DMS53 treated with DMSO at 0.1 percent for 48 hours (cell line): Measurements from ENCODE around the gene CNOT1.
"Not testable (repeated sequence)": the region's sequence is repeated elsewhere in the genome, so short reads cannot be mapped to it uniquely, and the experiment has no call there.

Source experiments
- DNase-seq: peaks from one replicate; lab custom pipeline; 2025; ENCODE audit not compliant: unreplicated experiment; lab: John Stamatoyannopoulos, UW

CNOT1 gene

GRCh38 chr16:58638148-58639036, 8.8 kb upstream of the CNOT1 start:
- DNase-seq, result no peak

- not testable (repeated sequence) for DNase-seq
Measured at GRCh38 chr16:58637021-58637420, 7.4 kb upstream of the CNOT1 start.

- no peak for DNase-seq
Measured at GRCh38 chr16:58636466-58636865, 6.8 kb upstream of the CNOT1 start.

GRCh38 chr16:58635502-58635901, 5.9 kb upstream of the CNOT1 start:
- no peak for DNase-seq

- DNase-seq, result no peak
Measured at GRCh38 chr16:58634265-58634802, 4.7 kb upstream of the CNOT1 start.

- DNase-seq, result no peak
Measured at GRCh38 chr16:58628845-58629732, 537 bp downstream of the CNOT1 start.

GRCh38 chr16:58624209-58624608, 5.4 kb downstream of the CNOT1 start:
- no peak for DNase-seq

GRCh38 chr16:58620396-58620795, 9.2 kb downstream of the CNOT1 start:
- no peak for DNase-seq

- DNase-seq, result no peak
Measured at GRCh38 chr16:58615280-58615679, 14.3 kb downstream of the CNOT1 start.

GRCh38 chr16:58614860-58615259, 14.8 kb downstream of the CNOT1 start:
- no peak for DNase-seq

- no peak for DNase-seq
Measured at GRCh38 chr16:58614212-58614611, 15.4 kb downstream of the CNOT1 start.

GRCh38 chr16:58612965-58613364, 16.7 kb downstream of the CNOT1 start:
- not testable (repeated sequence) for DNase-seq

- no peak for DNase-seq
Measured at GRCh38 chr16:58608601-58609136, 21.0 kb downstream of the CNOT1 start.

GRCh38 chr16:58605562-58605961, 24.1 kb downstream of the CNOT1 start:
- DNase-seq, result no peak

- no peak for DNase-seq
Measured at GRCh38 chr16:58591083-58591482, 38.5 kb downstream of the CNOT1 start.

GRCh38 chr16:58589326-58589905, 40.2 kb downstream of the CNOT1 start:
- no peak for DNase-seq

- DNase-seq, result no peak
Measured at GRCh38 chr16:58588406-58588805, 41.2 kb downstream of the CNOT1 start.

GRCh38 chr16:58586340-58587030, 43.1 kb downstream of the CNOT1 start:
- no peak for DNase-seq

- DNase-seq, result no peak
Measured at GRCh38 chr16:58584831-58585505, 44.7 kb downstream of the CNOT1 start.
